Effector CD8-positive, alpha-beta T cell (primary cell): Measurements from ENCODE around the gene SYT9.

ENCODE experiments used
- DNase-seq: peaks from one replicate; lab custom pipeline; 2025; lab: John Stamatoyannopoulos, UW

The SYT9 gene

DNA sequence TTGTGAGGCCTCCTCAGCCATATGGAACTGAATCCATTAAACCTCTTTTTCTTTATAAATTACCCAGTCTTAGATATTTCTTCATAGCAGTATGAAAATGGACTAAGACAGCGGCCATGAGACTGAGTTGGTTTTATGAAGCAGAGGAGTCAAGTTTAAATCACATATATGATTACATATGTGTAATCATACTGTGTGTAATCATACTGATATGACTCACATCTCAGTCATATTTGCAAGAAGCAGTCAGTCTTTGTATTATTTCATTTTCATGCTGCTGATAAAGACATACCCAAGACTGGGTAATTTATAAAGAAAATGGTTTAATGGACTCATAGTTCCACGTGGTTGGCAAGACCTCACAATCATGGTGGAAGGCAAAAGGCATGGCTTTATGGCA is 89.8 kb downstream of the SYT9 start:
- DNase-seq = no peak

DNA sequence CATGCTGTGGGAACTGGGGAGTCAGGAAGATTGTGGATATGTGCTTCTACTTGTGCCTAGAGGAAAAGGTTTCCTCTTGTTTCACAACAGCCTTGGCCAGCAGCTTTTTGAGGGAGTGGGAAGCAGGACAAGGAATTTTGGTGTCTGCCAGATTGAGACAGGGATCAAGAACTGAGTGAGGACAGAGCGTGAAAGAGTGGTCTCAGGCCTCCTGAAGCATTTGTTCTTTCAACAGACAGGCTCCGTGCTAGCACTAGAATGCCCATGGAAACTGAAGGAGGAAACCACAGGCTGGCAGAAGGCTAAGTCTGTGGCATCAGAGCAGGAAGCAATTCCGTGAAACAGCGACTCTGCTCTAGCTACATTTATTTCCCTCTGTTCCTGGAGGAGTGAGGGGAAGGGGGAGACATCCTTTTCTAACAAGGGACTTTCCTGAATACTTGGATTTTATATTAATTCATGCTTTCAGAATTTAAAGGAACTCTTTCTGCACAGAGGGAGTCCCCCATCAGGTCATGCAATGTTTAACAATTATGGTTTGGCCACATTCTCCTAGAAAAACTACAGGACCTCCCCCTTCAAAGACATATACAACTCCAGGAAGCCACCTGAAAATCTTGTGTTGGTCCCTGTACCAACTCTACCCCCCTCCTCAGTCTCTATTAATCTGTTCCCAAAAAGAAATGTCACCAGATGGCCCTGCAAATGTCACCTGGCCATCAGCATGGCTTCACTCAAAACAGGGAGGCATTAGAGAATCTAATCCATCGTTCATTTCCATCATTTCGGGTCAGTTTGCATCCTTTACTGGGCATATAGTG is 96.1 kb downstream of the SYT9 start:
- no peak for DNase-seq

DNA sequence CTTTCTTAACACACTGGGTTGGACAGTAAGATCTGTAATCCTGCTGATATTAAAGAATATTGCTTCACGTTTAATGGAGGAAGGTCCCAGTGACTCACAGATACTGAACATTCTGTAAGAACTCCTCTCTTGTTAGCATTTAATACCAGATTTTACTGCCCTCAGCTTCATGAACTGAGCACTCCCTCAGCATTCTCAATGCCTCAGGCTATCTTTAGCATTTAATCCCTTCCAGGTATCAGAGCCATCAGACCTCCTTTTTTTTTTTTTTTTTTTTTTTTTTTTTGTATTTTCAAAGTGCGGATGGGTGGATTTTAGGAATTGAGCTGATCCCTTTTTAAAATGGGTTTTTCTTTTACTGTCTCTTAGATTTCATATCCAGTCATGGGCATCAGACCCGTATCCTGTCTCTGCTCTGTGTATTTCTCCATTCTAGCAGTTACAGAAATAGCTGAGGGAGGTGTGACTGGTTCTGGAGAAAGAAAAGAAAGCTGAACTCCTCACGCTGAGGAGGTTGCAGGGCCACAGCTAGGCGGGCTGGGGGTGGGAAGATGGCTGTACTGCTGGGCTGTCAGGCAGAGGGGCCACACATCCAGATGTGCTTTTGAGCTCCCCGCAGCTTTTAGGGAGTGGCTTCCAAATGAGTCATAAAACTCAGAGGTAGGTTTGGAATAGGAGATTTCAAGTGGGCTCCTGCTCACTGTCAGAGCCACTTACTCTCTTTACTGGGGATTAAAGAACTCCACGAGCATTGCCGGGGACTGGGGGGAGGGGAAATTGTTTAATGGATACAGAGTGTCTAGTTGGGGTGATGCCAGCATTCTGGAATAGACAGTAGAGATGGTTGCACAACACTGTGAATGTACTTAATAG is 97.0 kb downstream of the SYT9 start:
- DNase-seq = no peak

DNA sequence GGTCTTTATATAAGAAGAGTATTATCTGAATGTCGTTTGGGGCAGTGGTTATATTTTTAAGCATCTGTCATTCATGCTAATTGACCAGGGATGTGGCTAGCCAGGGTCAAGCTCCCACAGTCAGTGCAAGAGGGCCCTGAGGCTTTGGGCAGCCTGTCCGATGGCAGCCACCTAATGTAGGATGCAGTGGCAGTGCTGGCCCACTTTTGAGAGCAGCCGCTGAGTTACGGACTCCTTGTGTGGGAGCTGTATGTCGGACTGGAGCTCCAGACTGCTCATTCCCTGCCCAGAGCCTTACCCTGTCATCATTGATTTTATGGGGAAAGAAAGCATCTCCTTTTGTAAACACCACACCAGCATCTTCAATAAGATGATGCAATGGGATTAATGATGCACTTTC is 99.5 kb downstream of the SYT9 start:
- no peak for DNase-seq

DNA sequence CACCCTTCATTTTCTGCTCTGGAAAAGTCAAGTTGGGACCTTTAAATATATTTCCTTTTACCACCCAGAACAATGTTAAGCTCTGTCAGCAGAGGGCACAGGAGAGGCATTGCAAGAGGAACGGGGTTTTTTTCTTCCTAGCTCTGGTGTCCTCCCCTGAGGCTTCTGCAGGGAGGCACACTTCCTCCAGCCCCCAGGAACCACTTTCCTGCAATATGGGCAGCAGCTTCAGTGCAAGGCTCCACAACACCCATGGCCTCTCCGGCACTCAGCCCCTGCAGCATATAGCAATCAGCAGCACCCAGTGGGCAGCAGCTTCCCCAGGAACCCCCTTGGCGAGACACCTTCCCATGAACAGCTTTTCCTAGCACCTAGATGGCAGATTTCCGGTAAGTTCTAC is 101.4 kb downstream of the SYT9 start:
- DNase-seq = no peak

DNA sequence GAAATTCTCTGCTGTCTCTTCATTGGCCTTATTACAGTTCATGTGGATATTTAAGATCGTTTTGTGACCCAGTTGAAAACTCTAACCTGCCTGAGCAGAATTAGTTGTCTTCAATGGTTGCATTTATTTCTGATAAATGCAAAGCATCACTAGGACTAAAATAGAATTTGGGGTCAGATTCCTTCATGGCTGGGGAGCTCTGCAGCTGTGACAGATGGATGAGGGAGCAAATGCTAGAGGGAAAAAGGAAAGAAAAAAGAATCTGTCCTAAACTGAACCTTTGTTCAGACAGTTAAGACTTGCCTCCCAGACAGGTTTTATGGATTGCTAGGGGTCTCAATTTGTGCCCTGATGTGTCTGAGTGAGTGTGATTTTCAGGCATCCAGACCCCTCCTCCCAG is 113.0 kb downstream of the SYT9 start:
- no peak for DNase-seq

DNA sequence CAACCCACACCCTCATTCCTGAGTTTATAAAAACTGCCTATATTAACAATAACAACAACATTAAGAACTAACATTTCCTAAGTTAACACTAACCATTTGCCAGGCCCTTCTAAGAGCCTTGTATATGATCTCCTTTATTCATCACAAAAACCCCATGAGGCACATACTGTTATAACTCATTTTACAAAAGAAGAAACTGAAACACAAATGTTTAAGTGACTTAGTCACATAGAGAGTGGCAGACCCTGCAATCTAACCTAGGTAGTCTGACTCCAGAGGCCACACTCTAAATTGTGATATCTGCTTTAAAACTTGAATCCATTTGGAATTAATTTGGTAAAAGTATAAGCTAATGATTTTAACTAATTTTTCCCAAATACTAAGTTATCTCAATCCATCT is 116.1 kb downstream of the SYT9 start:
- DNase-seq = no peak

DNA sequence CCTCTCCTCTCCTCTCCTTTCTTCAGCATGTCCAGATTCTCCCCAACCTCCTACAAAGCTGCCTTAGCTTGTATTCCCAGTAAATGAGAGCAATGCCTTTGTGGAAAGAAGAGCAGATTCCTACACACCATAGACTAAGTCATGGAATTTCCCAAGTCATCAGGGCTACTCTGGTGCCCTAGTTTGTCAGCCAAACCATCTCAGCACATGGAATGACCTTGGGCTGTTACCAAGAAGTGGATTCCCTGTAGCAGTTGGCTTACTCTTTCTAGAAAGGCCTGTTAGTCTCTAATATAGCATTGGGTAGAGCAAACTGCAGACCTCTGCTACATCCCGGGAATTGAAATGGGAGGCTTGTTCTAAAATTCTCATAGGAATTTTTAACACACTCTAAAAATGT is 124.7 kb downstream of the SYT9 start:
- no peak for DNase-seq

DNA sequence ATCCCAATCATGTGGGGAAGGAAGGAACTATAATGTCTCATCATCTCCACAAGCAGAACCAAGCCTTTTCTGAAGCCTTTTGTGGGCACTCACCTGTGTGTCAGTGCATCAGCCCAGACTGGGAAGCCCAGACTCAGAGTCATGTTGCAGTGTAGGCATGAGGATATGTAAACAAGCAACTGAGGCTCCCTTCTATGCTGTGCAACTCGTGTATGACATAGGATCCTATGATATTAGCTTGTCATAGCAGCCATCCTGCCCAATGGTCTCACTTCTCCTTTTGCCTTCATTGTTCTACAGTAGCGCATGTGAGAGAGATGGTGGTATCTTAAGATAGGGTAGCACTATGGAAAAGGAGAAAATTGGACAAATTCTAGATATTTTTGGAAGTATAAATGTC is 130.2 kb downstream of the SYT9 start:
- no peak for DNase-seq

DNA sequence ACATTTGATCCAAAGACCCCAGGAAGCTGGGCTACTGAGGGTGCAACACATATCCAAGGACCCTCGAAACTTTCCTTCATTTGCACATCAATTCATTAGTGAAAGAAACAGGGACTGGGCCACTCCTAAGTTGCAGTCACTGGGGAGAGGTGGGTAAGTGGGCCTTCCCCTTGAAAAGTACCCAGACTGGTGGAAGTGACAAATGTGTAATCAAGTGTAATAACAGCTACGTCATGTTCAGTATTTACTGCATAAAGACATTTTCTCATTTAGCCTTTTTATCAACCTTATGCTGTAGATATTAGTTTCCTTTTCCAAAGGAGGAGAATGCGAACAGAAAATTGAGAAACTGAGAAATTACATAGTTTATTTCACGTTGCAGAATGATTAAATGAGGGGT is 131.7 kb downstream of the SYT9 start:
- no peak for DNase-seq

DNA sequence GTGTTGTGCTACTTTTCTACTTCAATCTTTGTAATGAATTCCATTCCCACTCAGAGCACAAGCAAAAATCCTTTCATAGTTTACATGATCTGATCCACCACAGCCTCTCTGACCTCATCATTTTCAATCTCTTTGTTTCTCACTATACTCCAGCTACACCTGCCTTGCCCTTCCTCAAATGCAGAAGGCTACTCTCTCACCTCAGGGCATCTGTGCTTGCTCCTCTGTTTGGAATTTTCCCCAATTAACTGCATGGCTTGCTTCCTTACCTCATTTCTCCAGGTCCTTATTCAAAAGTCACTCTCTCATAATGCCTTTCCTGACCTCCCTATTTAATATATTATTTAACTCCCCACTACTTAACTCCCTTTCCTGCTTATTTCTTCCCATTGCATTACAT is 133.0 kb downstream of the SYT9 start:
- no peak for DNase-seq

DNA sequence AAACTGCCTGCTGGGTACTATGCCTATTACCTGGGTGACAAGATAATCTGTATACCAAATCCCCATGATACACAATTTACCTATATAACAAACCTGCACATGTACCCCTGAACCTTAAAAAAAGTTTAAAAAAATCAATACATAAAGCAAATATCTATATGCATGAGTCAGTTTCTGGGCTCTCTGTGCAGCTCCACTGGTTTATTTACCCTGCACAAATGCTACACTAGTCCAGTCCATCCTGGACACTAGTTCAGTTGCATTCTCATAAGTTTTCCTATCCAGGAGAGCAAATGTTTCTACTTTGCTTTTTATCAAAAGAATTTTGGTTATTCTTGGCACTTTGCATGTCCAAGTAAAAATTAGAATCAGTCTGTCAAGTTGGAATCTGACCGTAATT is 133.8 kb downstream of the SYT9 start:
- DNase-seq = no peak

DNA sequence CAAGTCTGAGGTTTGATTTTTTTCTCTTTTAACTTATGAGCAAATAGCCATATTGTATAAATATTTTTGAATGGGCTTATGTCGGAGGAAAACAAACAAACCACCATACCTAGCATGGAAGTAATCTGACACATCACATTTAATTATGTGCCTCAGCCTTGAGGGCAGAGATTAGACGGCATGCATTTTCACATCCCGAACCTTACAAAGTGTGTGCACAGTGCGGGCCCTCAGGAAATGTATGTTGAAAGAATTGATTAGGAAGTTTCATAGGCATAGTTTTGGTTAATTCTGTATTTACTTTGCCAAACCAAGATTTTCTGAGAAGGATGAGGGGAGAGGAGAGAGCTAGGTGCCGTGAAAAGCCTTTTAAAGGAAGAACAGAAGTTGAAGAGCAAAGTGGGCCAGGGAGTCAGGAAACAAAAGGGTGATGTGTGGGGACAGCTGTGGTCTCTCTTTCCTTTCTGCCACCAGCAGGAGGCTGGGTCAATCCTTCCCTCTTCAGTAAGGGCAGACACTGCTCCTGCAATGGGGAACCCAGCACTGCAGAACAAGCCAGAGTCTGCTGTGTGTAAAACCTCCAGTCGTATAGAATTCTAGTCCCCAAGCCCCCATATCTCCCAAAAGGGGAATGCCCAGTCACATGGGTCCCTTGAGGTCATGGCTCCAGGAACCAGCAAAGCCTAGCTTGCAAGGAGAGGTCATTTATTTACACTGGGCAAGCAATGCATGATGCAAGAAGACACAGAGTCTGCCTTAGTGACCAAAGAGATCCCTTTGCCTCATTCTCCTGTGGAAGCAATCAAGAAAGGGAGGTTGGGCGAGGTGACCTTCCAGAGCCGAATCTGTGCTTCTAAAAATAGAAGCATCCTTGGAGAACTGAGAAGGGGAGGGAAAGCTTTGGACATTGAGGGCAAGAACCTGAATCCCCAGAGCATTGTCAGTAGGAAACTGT is 162.5 kb downstream of the SYT9 start:
- no peak for DNase-seq

DNA sequence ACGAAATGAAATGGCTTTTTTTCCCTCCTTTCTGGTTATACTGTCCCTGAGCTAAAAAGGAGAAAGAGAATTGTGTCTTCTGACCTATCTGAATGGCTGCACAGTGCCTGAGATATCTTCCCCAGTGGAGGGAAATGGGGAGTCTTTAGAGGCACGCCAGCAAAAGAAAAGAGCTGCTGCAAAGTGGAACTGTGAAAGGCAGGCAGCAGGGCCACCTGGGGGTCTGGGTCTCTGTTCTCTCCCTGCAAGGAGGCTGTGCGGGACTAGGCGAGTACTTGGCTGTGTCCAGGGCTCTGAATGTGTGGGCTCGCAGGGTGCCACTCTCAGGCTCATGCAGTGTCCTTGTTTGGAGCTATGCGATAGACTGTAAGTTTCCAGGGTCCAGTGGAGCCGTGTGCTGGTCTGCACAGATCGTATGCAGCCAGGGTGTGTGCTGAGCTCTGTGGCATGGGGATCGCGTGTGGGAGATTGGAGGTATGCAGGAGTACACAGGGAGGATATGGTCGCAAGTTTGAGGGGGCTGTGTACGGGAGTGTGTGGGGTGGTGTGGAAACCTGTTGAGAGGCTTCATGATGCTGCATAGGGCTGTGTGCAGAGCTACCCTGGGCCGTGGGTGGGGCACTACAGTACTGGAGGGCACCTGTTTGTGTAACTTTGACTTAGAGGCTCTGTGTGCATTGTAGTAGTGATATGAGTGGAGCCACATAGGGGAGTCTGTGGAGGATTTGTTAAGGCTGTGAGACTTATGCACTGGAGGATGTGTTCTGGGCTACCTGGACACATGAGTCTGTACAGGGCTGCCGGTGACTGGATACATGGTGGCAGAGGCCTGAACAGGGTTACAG is 163.5 kb downstream of the SYT9 start:
- DNase-seq = no peak

DNA sequence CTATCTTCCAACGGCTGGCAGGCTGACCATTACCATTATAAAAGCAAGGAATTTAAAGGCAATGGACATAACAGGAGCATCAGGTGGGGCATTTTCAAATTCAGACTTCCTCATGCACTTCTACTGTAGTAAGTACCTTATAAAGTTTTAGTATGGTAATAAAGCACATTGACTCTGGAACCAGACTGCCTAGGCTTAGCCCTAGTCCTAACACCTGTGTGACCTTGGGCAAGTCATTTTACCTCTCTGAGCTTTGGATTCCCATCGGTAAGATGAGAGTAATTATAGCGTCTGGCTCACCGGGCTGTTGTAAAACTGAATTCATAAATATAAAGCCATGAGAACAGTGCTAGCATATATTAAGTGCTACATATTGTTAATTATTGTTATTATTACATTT is 164.4 kb downstream of the SYT9 start:
- no peak for DNase-seq

DNA sequence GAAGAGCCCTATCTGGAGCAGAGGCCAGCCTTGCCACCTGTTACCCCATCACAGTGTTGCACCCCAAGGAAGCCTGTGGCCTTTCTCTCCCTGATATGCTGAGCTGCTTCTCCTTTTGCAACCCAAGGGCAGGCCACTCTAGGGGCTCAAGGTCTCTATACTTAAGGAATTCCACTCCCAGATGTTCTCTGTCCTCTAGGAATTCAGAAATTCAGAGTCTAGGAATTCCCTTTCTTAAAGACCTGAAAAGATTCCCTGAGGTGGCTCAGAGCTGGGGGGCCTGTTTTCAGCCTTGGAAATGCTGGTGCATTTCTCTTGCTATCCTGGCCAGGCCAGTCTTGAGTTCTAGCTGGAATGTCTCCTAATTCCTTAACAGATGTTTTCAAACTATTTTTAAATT is 165.6 kb downstream of the SYT9 start:
- no peak for DNase-seq

DNA sequence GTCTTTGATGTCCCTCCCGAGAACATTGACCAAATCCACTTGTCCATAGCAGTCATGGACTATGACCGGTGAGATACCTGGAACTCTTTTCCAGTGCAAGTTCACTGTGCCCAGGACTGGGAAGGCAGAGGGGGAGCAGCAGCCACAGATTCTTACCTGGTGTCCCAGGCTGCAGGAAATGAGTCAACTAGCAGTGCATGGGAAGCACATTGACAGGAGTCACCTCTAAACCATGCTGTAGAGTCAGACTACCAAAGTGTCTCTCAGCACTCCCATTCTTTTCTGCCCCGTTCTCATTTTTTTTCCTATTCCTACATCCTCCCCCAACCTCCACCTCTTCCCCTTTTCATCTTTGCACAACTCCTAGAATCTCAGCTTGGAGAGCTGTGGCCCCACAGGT is 166.4 kb downstream of the SYT9 start:
- DNase-seq = no peak

DNA sequence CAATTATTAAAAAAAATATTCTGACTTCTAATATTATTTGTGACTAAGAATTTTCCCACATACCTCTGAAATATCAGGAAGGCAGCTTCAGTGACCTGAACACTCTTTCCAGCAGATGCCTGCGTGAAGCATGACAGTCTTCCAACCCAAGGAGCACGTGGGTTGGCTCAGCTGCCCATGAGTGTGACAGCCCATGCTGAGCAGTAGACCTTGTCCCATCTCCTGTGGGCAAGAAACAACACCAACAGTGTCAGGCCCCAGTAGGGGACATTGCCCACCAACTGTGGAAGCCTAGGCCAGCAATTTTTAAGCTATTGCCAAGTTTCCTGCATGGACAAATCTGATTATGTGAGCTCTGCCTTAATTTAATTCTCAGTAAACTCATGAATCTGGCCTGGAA is 167.2 kb downstream of the SYT9 start:
- DNase-seq = no peak

DNA sequence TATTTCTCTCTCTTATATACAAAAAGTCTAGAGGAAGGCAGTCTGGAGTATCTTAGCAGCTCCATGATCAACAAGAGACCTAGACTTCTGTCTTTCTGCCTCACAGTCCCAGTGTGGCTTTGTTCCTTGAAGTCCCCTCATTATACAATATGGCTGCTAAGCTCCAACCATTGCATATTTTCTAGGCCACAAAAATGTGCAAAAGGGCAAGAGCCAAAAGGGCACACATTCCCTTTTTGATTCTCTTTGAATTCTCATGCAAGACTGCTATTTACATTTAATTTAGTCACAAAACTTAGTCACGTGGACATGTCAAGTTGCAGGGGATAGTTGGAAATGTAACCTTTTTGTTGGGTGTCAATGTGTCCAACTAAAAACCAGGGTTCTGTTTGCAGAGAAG is 169.4 kb downstream of the SYT9 start:
- no peak for DNase-seq

DNA sequence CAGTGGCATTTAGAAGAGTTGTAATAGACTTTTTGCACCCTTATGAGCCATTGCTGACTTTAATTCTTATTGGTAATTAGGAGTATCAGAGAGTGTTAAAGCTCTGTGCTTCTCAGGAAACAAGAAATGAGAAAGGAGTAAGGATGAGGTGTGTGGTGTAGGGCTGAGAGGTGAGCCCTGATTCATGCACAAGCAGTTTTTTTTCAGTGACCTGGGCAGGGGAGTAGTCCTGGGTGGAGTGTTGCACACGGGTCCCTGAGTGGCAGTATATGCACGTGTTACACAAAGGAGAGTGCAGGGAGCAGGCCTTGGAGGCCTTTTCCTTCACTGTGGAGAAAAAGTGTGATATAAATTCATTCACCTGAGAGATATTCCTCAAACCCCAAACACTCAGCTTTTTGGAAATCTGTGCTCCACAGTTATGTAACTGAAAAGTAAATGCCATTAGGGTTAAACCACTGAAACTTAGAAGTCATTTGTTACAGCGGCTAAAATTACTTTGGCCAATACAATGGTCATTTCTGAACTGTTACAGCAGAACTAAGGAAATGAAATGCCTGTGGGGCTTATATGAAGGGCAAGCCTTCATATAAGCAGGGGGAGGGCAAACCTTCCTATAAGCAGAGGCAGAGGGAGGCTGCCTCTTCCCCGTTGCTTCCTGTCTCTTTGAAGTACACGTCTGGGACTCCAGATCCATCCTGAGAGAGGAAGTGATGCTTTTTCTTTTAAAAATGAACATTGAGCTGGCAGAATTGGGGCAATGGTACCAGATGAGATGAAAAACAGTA is 171.0 kb downstream of the SYT9 start:
- DNase-seq = no peak
